Effector CD4-positive, alpha-beta T cell (primary cell): ENCODE data around the gene ELF5.

Source experiments
- DNase-seq: peaks from one replicate; pipeline ENCODE4 v3.0.0-alpha.2; 2020

Gene ELF5

GRCh38 chr11:34521265-34521664, 7.7 kb upstream of the ELF5 start:
- DNase-seq, result no peak

GRCh38 chr11:34519595-34520235, 6.1 kb upstream of the ELF5 start:
- DNase-seq, result no peak

- no peak for DNase-seq
These were observed 2.9 kb upstream of the ELF5 start for GRCh38 chr11:34516247-34517040.

GRCh38 chr11:34514597-34514996, 1.0 kb upstream of the ELF5 start:
- DNase-seq, result no peak

- peak; percentile 8 for DNase-seq
These were observed 533 bp downstream of the ELF5 start for GRCh38 chr11:34512840-34513681.

GRCh38 chr11:34510673-34511072, 2.9 kb downstream of the ELF5 start:
- DNase-seq, result no peak

GRCh38 chr11:34510218-34510617, 3.4 kb downstream of the ELF5 start:
- no peak for DNase-seq

- no peak for DNase-seq
These were observed 4.2 kb downstream of the ELF5 start for GRCh38 chr11:34509336-34509876.

GRCh38 chr11:34508524-34508923, 5.1 kb downstream of the ELF5 start:
- DNase-seq, result no peak

- no peak for DNase-seq
These were observed 6.0 kb downstream of the ELF5 start for GRCh38 chr11:34507610-34508009.

GRCh38 chr11:34507156-34507555, 6.4 kb downstream of the ELF5 start:
- DNase-seq, result no peak

GRCh38 chr11:34505874-34506273, 7.7 kb downstream of the ELF5 start:
- no peak for DNase-seq

- no peak for DNase-seq
These were observed 10.6 kb downstream of the ELF5 start for GRCh38 chr11:34502949-34503348.

- DNase-seq, result no peak
These were observed 11.6 kb downstream of the ELF5 start for GRCh38 chr11:34501949-34502348.

- no peak for DNase-seq
These were observed 12.1 kb downstream of the ELF5 start for GRCh38 chr11:34501500-34501899.

- DNase-seq, result no peak
These were observed 13.7 kb downstream of the ELF5 start for GRCh38 chr11:34499719-34500500.

- no peak for DNase-seq
These were observed 17.7 kb downstream of the ELF5 start for GRCh38 chr11:34495724-34496377.

GRCh38 chr11:34495239-34495723, 18.3 kb downstream of the ELF5 start:
- no peak for DNase-seq

GRCh38 chr11:34493926-34494595, 19.5 kb downstream of the ELF5 start:
- DNase-seq, result no peak

- DNase-seq, result no peak
These were observed 20.1 kb downstream of the ELF5 start for GRCh38 chr11:34493468-34493867.

GRCh38 chr11:34492806-34493414, 20.7 kb downstream of the ELF5 start:
- DNase-seq, result peak; percentile 17
